Kidney capillary endothelial cell (primary cell): ENCODE measurements around the gene ARHGEF6.
A peak's percentile ranks its signal among the peaks of the same experiment; 100 is the strongest.

Experiments used
- DNase-seq: peaks from one replicate; pipeline ENCODE4 v3.0.0-alpha.2; 2018; ENCODE audit warnings: low spot score

Gene ARHGEF6

DNA sequence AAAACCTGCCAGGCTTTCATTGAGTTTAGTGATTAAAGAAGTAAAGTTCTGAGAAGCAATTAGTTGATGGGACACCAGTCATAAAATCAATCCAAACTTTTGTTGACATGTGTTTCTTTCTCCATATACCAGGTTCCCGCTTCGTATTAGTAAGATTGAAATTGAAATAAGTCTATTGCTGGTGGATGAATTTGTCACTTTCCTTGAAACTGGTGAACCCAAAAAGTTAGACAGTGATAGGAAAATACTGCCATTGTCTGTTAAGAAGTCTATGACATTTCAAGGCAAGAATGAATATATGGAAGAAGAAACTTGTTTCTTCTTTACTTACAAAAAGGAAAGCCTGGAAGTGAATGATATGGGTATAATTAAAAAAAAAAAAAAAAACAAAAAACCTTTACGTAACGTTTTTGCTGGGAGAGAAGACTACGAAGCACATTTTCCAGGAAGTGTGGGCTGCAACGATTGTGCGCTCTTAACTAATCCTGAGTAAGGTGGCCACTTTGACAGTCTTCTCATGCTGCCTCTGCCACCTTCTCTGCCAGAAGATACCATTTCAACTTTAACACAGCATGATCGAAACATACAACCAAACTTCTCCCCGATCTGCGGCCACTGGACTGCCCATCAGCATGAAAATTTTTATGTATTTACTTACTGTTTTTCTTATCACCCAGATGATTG lies 132.9 kb downstream of the ARHGEF6 start, which contains the start of gene CD40LG:
Gene CD40LG (plus strand): TSS at position 482 of the 684 bp plus-strand sequence. CDS start 91 bp downstream, at position 573.
- DNase-seq, result no peak

- no peak for DNase-seq
These were observed 134.0 kb downstream of the ARHGEF6 start for GRCh38 chrX:136646602-136647239.

- no peak for DNase-seq
These were observed 137.5 kb downstream of the ARHGEF6 start for GRCh38 chrX:136643243-136643642.

DNA sequence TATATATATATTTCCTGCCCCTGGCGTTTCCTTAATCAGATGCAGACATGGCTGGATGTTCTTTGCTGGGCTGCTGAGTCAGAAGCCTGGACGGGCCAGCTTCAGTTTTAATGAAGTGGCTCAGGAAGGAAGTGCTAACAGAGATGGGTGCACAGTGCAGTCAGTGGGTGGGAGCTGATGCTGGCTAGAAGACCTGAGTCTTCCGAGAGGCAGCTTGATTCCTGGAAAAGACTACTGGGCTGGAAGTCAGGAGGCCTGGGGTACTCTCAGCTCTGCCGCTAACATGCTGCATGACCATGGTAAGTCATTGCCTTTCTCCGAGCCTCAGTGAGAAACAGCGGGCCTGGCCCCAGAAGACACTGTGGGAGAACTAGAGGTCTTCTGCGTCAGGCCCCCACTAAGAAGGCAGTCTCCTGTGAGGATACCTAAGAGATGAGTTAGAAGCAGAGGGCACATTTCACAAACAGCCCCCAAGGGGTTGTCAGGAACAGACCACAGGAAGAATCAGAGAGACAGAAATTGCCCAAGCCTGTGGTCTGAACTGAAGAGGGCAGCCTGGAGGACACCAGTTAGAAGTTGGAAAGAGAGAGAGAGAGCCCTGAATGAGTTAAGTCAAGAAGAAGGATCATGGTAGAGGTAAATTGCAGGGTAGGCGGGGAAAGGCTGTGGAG lies 141.1 kb downstream of the ARHGEF6 start:
- peak; percentile 27 for DNase-seq

- DNase-seq, result no peak
These were observed 144.6 kb downstream of the ARHGEF6 start for GRCh38 chrX:136636121-136636520.

DNA sequence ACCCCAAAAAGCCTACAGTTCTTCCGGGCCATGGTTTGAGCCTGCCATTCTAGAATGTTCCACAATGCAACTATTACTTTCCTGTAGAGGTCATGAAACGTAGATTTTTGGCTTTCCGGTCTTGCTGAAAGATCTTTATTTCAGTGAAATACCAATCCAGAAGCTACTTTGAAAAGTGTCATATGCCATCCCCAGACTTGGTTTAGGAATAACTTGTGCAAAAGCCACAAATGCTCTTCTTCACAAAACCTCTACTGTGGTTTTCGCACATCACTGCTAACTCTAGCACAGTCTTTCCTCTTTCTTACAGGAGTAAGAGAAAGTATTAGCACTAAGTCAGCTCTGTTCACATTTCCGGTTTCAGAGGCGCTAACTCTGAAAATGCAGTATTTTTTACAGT lies 145.5 kb downstream of the ARHGEF6 start:
- DNase-seq, result no peak

DNA sequence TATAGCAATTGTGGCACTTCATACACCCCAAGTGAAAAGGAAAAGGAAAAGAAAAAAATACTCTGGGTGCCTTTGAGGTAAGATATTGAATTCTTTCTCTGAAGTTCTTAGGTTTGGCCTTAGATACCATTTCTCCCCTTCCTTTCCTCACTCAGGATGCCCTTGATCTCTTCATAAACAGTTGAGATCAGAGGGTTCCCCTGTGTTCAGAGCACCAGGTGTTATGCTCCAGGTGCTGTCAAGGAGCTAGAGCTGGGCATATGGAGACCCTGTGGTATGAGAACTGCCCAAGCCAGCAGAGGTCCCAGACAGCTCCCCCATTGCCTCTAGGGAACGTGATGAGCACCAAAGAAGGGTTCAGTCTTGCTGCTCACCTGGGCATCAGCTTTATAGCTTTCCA lies 149.9 kb downstream of the ARHGEF6 start:
- DNase-seq, result no peak

DNA sequence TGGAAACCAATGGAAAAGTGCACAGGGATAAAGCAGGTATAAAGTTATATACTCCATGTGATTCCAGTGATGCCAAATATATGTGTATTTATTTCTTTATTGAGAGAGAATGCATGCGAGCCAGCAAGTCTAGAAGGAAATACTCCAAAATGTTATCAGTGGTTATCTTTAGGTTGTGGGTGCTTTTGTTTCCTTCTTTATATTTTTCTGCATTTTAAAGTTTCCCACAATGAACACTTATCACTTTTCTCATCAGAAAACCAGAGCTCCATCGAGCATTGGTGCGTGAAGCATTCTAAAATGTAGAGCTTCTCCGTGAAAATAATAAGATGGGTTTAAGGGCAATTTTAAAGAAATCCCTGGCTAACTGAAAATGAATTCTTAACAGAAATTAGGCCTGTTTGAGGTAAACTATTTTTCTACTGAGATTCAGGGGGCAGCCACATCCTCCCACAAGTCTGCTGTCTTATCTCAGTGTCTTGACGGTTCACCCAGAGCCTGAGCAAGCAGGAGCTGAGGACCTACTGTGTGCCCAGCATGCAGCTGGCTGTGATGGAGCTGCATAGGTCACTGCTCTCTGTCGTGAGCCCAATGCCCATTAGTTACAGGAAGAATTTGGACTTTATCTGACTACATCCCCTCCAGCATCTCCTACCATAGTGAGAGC lies 151.5 kb downstream of the ARHGEF6 start:
- DNase-seq, result no peak

DNA sequence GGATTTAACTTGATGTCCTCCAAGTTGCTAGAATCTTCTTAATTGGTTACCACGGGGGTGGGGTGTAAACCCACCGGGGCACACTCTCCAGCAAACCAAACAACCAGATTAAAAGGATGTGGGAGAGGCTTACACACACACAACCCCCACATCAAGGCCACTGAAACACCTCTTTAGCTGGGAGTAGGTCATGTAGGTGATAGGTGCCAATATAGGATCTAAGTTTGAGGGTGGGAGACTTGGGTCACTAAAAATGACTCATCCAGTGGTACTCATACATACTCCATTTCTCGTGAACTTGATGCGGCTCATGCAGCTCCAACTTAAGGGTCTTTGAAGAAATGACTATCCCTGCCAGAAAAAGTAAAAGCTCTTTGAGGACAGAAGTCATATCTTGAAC lies 153.3 kb downstream of the ARHGEF6 start:
- no peak for DNase-seq

DNA sequence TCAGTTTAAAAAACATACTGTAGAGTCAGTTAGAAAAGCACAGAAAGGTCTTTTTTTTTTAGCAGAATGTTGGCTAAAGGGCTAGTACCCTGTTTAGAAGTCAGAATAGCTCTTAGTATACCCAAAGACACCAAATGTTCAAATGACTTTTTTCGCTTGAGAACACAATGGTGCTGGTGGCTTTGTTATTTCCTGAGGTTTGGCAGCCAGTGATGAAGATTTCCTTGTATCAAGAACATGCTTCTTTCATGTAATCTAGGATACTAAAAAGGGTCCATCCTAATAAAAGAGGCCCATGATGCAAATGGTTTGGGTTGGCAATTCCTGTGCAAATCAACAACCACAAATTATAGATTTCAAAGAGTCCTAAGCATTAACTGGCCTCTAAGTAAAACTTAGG lies 153.8 kb downstream of the ARHGEF6 start:
- DNase-seq, result no peak

DNA sequence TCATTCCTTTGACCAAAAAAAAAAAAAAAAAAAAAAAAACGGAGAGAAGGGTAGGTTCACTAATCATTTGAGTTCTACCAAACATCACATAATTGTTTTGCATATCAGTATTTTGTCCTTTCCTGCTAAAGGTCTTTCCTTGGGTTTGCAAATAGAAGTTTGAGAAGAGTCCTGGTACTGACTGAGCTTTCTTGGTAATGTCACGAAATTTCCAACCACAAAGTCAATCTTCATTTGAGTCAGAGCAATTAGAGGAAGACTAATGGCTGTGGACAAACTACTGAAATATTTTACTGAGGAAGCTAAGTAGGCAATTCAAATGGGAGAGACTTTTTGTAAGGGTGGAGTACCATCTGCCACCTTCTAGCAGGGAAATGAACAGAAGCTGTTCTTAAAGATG lies 154.5 kb downstream of the ARHGEF6 start:
- DNase-seq, result no peak

GRCh38 chrX:136625246-136625645 lies 155.5 kb downstream of the ARHGEF6 start:
- DNase-seq, result no peak

DNA sequence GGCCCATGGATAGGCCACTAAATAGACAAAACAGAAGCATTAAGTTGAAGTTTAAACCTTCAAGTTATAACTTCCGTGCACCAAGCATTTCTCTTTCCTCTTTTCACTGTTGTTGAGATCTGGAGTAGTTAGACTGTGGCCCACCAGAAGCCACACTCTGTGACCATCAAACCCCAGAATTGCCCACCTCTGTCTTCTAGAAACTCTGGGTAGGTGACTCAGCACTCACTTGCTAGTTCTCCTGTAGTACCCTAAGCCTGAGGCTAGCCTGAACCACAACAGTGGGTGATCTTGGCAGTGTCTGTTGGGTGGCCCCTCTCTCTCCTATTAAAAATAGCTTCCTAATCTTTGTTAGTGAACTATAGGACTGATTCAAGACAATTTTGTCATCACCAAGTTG lies 157.3 kb downstream of the ARHGEF6 start:
- no peak for DNase-seq

DNA sequence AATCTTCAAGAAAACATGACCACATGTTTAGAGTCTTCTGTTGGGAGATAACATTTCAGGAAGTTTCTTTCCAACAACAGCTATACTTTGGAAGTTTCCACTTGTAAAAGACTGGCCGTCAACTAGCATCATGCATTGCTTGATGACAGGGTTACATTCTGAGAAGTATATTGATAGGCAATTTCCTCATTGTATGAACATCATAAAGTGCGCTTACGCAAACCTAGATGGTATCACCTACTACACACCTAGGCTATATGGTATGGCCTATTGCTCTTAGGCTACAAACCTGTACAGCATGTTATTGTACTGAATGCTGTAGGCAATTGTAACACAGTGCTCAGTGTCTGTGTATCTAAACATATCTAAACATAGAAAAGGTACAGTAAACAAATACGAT lies 158.2 kb downstream of the ARHGEF6 start:
- DNase-seq, result no peak

DNA sequence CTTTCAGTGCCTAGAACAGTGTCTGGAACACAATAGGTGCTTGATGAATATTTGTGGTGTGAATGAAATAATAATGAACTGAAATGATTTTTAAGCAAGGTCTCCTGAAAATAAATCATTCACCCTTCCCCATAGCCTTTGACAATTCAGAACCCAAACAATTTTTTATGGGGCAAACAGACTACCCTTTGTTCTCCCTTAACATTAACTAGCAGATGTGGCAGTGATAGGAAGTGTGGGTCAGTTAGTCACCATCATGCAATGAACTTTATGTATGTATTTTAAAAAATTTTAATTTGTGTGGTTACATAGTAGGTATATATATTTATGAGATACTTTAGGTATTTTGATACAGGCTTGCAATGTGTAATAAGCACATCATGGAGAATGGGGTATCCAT lies 160.0 kb downstream of the ARHGEF6 start:
- DNase-seq, result no peak

DNA sequence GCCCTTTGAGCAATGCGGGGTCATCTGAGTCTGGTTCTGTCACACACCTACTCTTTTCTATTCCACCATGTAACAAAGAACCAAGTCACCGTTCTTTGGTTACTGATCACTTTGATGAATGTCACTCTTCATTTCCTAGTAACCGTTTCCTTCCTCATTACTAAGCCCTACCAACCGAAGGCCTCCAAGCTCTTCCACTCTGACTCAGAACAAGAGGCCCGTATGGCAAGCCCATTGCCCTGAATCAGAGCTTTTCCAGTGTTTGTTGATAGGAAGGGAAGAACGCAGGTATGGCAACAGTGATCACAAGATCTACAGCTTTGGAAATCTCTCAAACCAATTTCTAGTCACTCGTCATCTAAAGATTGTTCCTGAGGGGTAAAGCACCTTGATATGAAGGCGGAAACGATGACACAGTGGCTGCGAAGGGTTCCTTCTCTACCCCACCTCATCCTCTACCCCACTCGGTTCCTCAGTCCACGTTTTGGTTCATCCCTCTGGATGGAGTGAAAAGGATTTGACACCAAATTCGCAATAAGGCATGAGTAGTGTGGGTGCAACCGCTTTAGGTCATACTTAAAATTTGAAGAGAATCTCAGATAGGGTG lies 160.7 kb downstream of the ARHGEF6 start:
- peak; percentile 55 for DNase-seq

DNA sequence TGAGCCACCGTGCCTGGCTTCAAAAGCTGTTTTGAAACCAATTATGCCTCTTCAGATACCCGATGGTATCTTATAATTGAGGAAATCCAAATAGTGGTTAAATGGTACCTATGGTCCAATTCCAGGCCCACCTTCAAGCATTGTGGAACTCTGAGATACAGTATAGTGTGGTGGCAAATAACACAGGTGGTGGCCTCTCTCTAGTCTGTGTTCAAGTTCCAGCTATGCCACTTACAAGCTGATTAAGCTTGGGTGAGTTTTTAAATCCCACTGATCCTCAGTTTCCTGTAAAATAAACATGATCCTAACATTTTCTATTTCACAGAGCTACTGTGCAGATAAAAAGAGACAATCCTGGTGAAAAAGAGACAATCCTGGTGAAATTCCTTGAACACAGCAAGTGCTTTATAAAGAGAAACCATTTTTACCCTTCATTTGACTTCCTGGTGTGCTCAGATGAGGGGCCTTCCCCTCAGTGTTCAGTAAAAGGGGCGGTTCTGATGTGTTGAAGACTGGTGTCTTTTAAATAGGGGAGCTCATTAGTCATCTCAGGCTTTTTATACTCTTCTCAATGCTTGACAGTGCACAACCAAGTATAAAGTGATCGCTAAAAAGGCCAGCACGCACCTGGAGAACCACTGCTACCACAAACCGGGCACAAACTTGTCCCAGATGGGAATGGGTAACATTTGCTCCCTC lies 163.6 kb downstream of the ARHGEF6 start:
- DNase-seq, result no peak
